Activated CD4-positive, alpha-beta T cell treated with anti-CD3 and anti-CD28 coated beads for 1 hour (primary cell): ENCODE measurements around the gene AGR2.
"Not testable (repeated sequence)": the region's sequence is repeated elsewhere in the genome, so short reads cannot be mapped to it uniquely, and the experiment has no call there.

Source experiments
- DNase-seq: peaks from one replicate; pipeline ENCODE4 v3.0.0-alpha.2; 2020

Gene AGR2

DNA sequence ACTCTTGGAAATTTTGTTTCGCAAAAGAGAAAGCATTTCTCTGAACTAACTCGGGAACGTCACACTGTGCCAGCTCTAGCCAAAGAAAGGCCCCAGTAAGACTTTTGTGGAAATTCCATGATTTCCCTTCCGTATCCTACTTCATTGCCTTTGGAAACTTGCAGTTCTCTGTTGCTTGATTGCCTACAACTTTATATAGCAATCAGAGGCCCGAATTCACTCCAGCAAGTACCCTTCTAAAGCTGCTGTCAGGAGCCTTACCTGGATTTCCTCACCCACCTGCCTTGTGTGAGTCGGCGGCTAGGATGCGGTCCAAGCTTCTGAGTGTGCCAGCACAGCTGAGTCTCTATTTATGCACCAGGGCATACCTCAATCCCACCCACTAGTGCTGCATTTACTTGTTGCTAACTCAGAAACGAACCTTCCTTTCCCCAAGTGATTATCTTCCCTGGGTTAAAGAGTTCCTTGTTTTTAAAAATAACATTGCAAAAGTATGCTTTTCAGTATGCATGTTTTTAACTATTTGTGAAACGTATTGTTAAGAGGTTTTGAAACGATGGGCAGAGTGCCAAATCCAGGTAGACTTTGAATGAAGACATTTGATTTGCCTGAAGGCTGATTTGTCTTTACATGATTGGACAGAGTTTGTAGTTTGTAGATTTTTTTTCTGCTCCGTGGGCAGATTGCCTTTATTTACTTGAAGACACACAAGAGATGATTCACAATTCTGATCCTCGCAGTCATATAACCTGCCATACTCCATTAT is at the start of gene AGR2:
AGR2 (minus strand) TSS at position 326 of the 766 bp plus-strand sequence. CDS start 3,203 bp downstream, outside the sequence.
- DNase-seq, result no peak

DNA sequence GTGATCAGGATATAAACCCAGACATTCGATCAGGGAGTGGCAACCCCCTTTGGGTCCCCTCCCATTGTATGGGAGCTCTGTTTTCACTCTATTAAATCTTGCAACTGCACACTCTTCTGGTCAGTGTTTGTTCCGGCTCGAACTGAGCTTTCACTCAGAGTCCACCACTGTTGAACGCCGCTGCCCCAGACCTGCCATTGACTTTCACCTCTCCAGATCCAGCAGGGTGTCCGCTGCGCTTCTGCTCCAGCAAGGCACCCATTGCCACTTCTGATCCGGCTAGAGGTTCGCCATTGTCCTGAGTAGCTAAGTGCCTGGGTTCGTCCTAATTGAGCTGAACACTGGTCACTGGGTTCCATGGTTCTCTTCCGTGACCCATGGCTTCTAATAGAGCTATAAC is 48.4 kb upstream of the AGR2 start:
- not testable (repeated sequence) for DNase-seq

DNA sequence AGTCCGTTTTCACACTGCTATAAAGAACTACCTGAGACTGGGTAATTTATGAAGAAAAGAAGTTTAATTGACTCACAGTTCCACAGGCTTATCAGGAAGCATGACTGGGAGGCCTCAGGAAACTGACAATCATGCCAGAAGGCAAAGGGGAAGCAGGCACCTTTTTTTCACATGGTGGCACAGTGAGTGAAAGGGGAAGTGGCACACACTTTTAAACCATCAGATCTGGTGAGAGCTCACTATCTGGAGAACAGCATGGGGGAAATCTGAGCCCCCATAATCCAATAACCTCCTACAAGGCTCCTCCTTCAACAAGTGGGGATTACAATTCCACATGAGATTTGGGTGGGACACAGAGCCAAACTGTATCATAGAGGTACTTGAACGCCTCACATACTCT is 47.0 kb upstream of the AGR2 start:
- no peak for DNase-seq

DNA sequence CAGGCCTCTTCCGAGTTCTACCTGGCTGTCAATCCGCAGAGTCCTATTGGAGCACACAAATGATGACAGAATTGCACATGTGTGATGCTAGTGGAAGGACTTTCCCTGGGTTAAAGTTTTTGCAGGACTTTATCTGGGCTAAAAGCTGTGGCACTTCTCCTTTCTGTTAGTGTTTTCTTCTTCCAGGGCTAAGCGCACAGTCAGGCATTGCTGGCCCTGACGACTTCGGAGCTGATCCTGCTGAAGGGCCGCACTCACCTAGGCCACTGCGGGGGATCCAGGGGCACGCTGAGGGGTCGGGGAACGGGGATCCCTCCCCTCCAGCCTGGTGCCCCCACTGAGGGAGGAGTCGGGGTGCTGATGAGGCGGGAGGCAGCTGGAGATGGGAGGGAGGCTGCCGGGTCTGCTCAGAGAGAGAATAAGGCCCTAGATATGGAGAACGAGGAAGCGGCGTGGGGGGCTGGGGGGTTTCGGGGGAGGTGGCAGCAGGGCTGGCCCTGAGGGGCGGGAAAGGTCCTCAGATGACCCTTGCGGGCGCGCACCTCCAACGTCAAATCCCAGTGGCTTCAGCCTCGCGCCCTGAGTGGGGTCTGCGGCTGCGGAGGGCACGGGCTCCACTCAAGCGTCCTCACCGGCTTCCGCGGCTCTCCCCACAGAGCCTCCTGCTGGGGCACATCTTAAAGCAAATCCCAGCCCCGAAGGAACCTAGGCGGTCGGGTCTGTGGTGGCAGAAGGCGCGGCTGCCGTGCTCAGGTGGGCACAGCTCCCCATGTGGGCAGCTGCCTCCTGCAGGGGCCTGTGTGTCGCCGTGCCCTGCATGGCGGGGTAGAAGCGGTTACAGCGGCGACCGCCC is 46.0 kb upstream of the AGR2 start:
- DNase-seq, result no peak

DNA sequence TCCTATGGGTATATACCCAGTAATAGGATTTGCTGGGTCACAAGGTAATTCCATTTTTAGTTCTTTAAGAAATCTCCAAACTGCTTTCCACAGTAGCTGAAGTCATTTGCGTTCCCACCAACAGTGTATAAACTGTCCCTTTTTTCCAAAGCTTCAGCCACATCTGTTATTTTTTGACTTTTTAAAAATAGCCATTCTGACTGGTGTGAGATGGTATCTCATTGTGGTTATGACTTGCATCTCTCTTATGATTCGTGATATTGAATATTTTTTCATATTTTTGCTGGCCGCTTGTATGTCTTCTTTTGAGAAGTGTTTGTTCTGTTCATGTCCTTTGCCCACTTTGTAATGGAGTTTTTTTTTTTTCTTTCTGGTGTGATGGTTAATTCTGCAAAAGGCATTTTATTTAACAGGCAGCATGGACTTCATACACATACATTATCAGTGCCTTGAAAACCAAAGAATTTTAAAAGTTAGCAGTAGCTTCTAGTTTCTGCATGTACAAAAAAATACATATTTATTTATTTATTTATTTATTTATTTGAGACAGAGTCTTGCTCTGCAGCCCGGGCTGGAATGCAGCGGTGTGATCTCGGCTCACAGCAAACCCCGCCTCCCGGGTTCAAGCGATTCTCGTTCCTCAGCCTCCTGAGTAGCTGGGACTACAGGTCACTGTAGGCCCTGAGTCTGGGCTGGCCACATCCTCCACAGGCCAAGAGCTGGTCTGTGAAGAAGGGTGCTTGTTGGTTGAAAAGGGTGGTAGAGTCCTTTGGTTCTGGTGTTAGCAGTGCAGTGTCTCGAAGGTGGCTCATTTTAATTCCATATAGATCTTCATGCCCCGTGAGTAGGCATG is 44.7 kb upstream of the AGR2 start:
- no peak for DNase-seq

DNA sequence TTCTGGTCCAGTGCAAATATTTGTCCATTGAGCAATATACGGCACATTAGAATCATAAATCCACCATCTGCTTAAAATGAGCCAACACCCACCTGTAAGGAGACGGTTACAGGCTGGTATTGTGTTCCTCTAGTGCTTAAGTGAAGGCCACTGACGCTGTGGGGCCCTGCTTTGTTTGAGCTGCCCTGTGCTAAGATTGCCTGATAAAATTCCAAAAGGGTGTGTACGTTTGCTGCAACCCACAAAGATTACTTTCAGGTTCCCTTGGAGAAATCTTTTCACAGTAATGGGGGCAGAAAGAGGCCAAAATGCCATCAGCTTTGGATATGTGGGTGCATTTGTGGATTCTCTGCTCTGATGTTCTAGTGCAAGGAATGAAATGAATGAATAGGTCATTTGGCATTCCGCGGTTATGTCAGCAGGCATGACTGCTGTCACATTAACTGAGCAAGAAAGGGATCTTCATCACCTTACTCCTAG is 42.6 kb upstream of the AGR2 start:
- no peak for DNase-seq

DNA sequence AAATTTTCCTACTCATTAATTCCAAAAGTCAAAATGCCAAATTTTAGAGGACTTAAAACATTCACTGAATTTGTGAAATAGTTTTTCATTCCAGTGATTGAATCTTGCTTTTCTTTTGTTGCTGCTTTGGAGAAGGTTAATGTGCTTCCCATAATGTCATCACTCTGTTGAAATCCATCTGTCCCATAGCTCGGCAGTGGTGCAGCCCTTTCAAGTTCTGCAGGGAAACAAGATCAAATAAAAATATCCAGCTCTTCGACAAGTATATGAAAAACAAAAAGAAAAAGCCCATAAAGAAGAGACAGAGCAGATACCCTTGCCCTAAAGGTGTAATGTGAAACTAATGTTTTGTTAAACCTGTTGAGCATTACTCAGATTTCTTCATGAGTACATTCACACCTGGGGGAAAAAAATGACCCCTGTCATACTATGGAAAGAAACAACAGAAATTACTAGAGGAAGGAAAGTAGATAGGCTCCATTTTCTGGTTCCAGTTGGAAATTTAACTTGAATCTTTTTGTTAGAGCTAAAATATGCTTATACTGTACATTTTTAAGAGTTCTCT is 41.9 kb upstream of the AGR2 start:
- no peak for DNase-seq

DNA sequence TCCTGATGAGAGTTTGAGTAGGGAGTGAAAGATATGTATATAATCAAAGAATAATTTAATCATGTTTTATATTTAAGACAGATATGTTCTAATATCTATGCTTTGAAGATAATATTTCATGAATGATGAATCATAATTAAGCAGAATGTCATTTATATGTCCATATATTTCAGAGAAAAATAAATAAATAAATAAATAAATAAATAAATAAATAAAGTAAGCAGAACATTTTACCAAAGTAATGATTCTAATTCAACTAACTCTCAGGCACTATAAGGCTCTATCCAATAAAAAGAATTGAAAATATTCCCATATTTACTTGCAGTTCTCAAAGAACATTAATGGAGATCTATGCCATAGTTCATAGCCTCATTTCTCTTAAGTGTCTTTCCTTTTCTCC is 40.9 kb upstream of the AGR2 start:
- DNase-seq, result no peak

DNA sequence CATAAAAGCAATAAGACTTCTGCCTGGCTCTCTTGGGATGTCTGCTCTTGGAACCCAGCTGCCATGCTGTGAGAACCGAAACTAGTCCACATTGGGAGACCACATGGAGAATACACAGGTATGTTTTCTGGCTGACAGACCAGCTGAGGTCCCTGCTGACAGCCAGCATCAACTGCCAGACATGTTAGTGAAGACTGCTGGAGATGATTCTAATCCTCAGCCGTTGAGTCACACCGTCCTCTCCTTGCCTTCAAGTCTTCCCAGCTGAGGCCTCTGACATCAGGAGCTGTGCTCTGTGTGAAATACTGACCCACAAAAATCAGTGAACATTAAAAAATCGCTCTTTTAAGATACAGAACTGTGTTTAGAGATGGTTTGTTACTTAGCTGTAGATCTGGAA is 36.9 kb upstream of the AGR2 start:
- DNase-seq, result no peak

DNA sequence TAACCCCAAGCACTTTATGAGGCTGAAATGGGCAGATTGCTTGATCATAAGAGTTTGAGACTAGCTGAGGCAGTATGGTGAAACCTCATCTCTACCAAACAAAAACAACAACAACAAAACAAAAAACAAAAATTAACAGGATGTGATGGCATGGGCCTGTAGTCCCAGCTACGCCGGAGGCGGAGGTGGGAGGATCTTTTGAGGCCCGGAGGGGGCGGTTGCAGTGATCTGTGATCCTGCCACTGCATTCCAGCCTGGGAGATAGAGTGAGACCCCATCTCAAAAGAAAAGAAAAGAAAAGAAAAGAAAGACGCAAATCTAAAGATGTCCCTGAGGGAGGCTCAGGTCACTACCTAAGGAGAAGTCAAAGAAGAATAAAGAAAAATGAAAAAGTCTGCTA is 35.3 kb upstream of the AGR2 start:
- DNase-seq, result no peak

DNA sequence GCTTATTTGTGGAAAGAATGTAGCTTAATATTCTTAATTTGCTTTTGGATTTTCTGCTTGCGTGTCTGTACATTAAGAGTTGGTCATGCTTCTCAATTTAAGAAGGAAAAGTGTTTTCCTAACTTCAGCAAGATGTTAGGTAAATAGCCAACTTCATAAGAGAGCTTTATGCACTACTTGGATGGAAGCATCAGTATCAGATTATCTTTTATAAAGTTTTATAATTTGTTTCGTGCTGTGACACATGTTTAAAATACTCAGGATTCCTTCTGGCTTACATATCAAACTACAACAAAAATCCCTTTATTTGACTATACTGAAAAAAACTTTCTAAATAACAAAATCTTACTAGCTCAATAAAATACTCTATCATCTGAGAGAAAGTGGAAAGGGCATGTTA is 34.8 kb upstream of the AGR2 start:
- no peak for DNase-seq

DNA sequence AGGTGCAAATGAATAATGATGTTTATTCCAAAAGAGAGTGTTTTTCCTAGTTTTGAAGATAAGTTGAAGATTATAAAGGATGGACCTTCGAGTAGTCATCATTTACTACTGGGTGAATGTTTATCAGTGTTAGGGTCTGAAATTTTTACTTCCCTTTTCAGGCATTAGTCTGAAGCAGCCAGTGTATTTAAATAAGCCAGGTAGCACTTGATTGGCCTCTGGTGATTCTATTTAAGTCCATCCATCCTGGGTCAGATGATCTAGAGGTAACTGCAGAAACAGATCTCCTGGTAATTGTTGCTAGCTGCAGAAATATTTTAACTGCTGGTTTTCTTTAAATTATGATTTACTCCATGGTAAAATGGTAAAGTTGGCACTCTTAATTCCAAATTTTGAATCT is 34.1 kb upstream of the AGR2 start:
- no peak for DNase-seq

DNA sequence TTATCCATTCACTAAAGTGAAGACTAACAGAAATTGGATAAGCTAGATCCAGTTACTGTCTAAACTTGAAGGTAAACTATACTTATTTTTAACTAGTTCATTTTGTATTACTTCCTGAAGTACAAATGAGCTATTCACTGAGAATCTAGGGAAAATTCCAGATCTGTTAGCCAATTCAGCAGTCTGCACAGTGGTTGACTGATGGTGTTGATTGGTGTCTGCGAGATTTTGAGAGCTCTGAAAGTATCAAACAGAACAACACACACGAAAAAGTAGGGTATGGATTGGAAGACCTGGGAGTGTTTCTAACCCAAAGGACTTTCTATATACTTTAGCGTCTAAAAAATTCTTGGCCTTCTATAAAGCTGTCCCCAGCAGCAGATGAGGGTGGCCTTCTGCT is 33.6 kb upstream of the AGR2 start:
- DNase-seq, result no peak

DNA sequence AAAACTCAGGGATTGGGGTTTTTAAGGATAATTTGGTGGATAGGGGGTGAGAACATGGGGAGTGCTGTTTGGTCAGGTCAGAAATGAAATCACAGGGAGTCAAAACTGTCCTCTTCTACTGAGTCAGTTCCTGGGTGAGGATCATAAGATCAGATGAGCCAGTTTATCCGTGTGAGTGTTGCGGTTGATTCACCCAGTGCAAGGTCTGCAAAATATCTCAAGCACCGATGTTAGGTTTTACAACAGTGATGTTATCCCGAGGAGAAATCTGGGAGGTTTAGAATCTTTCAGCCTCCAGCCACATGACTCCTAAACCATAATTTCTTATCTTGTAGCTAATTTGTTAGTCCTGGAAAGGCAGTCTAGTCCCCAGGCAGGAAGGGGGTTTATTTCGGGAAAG is 31.7 kb upstream of the AGR2 start:
- no peak for DNase-seq

DNA sequence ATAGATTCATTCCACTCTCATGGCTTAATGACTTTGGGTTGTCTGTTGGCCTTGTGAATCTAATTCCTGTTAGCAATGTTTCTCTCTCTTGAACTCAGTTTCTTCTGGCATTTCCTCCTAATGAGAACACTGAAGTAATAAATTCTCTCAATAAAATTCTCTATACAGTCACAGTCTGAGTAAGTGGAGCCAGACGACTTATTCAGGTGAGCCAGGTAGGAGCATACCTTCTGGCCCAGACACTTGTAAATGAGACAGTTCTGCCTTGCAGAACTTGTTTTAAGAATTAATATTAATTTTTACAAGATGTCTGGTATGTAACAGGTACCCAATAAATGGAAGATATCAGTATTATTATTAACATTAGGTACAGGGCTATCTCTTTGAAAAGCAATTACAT is 28.6 kb upstream of the AGR2 start:
- no peak for DNase-seq

DNA sequence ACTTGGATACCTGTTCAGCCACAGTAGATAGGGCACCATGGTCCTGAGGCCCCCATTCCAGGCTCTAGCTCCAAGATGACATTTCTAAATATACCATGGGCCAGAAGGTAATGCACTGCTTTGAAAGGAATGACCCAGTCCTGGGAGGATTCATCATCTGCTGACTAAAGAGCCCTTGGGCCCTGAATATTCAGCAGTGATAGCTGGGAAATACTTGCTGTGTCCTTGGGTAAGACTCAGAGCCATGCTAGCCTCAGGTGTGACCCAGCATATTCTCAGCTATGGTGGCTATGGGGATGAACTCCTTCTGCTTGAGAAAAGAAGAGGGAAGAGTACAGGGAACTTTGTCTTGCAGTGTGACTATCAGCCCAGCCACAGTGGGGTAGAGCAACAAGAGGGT is 21.3 kb upstream of the AGR2 start:
- DNase-seq, result no peak

DNA sequence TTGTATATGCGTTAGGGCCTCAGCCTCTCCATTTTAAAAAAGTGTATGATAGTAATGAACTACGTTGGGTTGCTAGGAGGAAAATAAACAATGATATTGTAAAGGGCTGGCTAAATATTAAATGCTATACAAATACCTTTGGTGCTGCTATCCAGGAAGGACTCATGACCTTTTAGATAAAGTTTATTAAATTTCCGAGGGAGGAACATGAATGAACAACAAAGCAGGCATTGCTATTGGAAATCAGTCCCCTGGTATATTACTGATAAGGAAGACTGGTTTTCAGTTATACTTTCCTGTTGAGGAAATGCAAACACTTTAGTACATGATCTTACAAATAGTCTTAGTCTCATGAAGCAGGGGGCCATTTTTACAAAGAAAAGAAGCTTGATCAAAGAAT is 17.2 kb upstream of the AGR2 start:
- no peak for DNase-seq

DNA sequence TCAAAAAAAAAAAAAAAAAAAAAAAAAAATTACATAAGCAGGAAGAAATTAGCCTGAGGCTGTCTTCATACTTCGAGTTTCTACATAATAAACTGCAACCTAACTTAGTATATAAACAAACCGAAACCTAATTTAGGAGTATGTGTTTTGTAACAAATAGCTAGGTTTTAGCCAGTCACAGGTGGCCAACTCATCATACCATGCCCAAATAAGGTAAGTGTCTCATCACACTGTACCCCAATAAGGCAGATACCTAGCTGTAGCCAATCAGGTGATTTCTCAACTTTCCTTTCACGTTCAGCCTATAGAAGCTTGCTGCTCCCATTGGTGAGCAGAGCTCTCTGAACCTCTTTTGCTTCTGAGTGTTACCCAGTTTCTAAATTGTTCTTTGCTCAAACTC is 13.9 kb upstream of the AGR2 start:
- DNase-seq, result no peak

DNA sequence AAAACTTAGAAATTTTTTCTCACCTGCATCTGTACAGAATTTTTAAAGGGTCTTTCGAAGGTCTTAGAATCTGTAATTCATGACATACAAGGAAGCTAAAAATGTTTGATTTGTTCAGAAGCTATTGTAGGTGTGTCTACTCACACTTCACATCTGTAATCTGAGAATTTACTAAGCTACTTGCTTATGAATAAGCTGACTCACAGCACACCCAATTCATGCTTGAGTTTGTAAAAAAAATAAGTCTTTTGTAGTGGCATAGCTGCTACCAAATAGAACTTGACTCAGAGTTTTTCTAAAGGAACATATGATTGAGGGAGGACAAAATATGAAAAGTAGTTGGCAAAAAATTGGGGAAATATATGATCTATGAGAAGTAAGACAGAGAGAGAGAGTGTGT is 12.7 kb upstream of the AGR2 start:
- DNase-seq, result no peak

DNA sequence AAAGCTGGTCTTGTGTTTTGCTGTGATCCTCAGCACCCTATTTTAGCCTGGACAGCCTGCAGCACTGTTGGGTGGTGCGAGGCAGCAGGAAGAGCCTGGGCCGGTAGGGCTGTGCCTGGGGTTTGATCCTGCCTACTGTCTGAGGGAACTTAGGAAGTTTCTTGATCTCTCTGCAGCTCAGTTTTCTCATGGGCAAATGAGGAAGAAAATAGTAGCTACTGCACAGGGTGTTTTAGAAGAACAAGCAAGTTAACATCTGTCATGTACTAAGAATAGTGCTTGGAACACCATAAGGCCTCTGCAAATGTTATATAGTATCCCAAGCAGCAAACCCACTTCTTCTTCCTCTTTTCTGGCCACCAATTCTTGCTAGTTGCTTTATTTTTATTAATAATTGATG is 12.0 kb upstream of the AGR2 start:
- DNase-seq, result no peak

DNA sequence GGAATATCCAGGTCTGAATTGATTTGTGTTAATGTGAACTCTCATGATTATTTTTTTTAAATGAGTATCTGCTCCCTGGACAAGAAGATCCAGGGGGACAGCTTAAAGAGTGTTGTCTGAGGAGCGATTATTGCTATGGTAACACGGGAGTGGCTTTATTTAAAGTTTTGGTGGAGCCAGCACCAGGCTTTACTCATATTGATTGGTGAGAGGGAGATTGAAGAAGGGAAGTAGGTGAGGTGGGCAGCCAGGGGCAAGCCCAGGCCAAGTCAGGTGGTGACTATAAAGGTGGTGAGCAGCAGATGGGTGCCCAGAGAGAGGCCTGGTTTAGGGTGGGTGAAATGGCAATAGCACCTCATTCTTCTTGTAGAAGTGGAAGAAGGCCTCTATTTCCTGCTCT is 10.2 kb upstream of the AGR2 start:
- no peak for DNase-seq

DNA sequence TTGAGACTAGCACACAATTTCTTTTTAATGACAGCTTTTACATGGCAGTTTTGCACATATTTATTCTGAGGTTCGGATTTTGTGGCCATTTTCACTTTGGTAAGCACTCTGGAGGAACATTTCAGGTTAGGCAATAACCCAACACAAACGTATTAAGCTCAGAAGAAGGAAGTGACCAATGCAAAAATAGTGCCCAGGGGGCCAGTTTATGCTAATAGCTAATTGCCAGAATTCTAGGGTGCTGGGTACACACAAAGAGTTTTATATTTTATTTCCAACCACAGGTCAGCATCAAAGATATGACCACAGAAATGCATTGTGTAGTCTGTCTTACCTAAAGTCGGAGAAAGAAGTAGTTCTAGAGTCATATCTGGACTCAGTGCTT is 8.4 kb upstream of the AGR2 start:
- no peak for DNase-seq
